ENCODE data around the gene CDK3.

Gene CDK3

GRCh38 chr17:76014100-76014924 lies 13.7 kb downstream of the CDK3 start:
- peak; percentile 27 to 29 for DNase-seq (ENCODE audit: low read depth in 2 of 2)

- no peak for DNase-seq (ENCODE audit: low read depth in 2 of 2)
These were observed 14.2 kb downstream of the CDK3 start for GRCh38 chr17:76014925-76015261.

- no peak for DNase-seq (ENCODE audit: low read depth in 2 of 2)
These were observed 17.1 kb downstream of the CDK3 start for GRCh38 chr17:76017481-76018339.

GRCh38 chr17:76018340-76018680 lies 17.7 kb downstream of the CDK3 start:
- no peak for DNase-seq (ENCODE audit: low read depth in 2 of 2)

GRCh38 chr17:76018801-76019200 lies 18.1 kb downstream of the CDK3 start:
- DNase-seq (ENCODE audit: low read depth in 2 of 2) = no peak

GRCh38 chr17:76019833-76020467 lies 19.3 kb downstream of the CDK3 start:
- no peak for DNase-seq (ENCODE audit: low read depth in 2 of 2)

DNA sequence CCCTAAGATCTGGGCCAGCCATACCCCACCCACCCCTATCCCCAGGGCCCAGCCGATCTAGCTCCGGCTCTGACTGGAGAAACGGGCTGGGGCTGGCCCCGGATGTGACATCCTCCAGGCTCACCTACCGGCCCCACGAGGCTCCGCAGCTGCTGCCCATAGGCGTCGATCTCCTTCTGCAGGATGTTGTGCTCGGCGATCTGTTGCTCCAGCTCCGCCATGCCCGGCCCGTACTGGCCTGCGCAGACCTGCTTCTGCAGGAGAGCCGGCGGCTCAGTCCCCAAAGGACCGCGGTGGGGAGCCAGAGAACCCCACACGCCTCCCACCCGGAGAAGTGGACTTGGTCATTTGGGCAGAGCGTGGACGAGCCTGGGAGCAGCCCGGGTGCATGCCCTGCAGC lies 21.6 kb downstream of the CDK3 start:
- DNase-seq (ENCODE audit: low read depth in 2 of 2) = no peak

DNA sequence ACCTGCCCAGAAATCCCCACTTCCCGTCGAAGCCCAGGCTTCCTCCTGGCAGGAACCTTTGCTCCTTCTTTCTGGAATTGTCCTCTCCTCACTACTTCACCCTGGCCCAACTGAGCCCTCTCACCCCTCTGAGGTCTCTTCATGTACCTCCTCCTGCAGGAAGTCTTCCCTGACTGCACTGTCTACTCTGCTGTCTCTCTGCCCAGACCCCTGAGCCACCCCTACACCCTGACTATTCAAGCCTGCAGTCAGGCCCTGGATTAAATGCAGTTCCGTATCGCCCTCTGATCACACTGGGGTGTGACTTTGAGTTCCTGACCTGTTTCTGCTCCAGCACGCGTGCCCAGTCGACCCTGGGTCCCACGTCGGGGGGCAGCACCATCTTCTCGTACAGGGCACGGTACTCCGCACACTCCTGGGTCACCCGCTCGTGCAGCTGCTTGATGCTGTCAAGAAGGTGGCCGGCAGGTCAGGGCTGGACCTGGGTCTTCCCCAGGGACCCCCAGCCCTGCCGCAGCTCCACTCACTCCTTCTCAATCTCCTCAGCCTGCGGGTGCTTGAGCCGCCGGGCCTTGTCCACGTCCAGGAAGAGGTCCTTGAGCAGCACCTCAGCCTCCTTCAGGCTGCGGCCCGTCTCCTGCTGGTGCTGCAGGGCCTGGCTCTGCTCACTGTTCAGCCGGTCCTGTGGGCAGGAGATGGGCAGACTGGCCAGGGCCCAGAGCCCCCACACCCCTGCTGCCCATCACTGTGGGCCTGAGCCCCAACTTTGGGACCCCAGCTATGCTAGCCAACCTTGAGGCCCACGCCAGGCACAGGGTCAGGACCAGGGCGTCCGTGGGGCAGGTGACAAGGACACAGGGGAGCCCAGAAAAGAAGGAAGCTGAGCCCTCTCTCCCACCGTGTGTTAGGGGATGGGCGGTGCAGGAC lies 22.6 kb downstream of the CDK3 start:
- no peak for DNase-seq (ENCODE audit: low read depth in 2 of 2)

GRCh38 chr17:76023900-76024237 lies 23.2 kb downstream of the CDK3 start:
- DNase-seq (ENCODE audit: low read depth in 2 of 2) = no peak

DNA sequence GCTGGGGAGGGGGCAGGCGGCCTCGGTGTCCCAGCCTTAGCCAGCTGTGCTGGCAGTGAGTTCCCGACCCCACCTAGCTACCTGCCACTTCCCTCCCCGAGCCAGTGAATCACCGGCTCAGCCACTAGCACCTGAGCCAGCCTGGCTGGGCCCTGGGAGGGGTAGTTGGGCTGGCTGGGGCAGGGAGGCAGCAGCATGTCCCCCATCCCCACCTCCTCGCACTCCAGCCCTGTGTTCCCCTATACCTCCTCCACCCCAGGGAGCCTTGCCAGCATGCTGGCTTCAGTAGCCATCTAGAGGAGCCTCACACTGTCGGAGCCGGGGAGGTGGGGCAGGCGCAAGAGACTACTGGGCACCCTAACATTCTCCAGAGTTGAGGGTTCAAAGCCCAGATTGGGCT lies 23.7 kb downstream of the CDK3 start:
- no peak for DNase-seq (ENCODE audit: low read depth in 2 of 2)

GRCh38 chr17:76025294-76025693 lies 24.6 kb downstream of the CDK3 start:
- DNase-seq (ENCODE audit: low read depth in 2 of 2) = no peak

GRCh38 chr17:76026714-76027158 lies 26.1 kb downstream of the CDK3 start:
- no peak for DNase-seq (ENCODE audit: low read depth in 2 of 2)

- DNase-seq (ENCODE audit: low read depth in 2 of 2) = no peak
These were observed 26.6 kb downstream of the CDK3 start, which contains the start of gene EVPL for GRCh38 chr17:76027159-76027839. Gene EVPL (minus strand): TSS chr17:76027306. CDS start chr17:76027198, 108 bp downstream.

GRCh38 chr17:76032073-76032779 lies 31.6 kb downstream of the CDK3 start:
- DNase-seq (ENCODE audit: low read depth in 2 of 2) = no peak

DNA sequence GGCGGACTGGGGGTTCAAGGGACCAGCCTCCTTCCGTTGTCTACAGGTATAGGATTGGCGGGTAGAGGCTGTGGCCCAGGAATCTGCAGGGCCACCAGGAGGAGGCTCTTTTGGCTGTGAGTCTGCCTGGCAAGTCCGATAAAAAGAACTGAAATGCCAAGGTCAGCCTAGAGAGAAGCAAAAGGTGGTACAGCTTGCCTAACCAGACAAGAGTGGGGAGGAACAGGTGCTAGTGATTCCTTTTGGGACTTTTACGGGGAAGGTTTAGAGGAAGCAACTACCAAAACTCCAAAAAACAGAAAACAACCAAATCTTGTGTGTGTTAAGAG lies 32.1 kb downstream of the CDK3 start:
- DNase-seq (ENCODE audit: low read depth in 2 of 2) = no peak

GRCh38 chr17:76033139-76033538 lies 32.5 kb downstream of the CDK3 start:
- DNase-seq (ENCODE audit: low read depth in 2 of 2) = no peak

DNA sequence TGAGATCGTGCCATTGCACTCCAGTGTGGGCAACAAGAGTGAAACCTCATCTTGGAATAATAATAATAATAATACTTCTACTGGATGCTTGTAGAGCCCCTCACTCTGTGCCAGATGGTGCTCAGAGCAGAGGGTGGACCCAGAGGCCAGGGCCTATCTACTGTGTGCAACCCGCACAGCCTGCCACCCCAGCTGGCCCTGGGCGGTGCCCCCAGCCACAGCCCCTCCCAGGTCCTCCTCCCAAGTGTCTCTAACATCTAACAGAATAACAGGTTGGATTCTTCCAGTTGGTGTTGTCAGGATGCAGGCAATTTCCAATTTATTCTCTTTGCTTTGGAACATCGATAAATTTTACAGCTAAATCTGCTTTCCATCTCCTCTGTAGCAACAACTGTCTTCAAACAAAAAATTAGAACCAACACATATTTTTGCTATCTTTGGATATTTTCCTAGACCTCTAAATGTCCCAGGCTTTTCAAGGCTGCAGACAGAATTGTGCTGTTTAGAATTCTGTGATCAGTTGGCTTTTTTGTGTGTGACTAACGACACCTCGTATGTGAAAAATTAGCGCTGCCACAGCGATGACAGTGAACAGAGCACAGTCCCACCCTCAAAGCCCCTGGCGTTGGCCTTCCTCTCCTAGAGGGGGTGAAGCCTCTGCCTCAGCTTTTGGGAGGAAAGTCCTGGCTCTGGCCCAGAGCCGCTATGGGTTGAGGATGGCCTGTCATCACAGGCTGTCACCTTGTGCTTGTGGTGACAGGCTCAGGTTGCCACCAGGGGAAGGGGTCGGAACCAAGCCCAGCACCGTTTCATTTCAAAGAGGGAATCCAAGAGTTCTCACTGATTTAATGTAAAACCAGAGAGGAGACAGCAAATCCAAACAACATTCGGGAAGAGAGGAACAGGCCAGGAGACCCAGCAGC lies 34.0 kb downstream of the CDK3 start:
- no peak for DNase-seq (ENCODE audit: low read depth in 2 of 2)

DNA sequence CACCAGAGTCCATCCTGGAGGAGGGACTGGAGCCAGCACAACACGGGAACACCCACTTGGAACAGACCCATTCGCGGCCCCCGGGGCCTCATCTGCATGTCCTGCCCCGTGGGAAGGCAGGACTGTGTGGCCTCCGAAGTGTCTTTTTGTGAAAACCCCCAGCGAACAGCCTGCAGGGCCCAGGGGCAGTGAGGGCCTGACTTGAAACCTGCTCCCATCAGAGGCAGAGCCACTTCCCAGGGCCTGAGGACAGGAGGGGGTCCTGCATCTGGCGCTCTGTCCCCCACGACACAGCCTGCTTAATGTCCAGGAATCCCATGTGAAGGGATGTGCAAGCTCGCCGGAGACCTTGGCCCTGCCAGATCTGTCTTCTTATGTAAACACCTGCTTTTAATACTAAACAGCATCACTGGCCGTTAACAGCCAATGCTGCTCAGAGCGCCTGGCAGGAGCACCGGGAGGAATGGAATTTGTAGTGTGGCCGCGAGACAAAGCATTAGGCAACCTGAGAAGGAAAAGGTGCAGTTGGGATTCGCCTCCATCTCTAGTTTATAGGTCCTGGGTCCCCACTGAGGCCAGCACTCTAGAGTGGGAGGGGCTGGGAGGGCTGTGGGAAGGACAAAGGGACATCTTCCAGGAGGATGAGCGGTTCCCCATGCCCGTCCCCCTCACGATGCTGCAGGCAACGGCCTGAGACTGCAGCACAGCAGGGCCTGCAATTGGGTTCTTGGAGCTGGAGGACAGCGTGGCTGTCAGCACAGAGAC lies 36.0 kb downstream of the CDK3 start:
- DNase-seq (ENCODE audit: low read depth in 2 of 2) = no peak

DNA sequence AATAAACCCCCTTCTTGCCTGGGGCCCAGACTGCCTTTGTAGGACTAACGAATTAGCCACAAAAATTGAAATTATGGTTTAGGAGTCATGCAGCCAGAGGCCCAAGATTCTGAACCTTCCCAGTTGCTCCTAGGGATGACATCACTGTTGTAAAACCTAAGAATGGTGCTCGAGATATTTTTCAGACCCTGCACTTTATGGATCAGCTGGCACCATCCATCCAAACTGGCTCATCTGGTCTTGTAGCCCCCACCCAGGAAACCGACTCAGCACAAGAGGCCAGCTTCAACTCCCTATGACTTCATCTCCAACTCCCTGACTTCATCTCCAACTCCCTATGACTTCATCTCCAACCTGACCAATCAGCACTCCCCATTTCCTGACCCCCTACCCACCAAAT lies 37.4 kb downstream of the CDK3 start:
- DNase-seq (ENCODE audit: low read depth in 2 of 2) = no peak
